ENCODE data around the gene MYO19.

MYO19 gene

GRCh38 chr17:36506249-36506826 is 28.3 kb downstream of the MYO19 start:
- no peak for TF ChIP-seq SIN3A (IDR thresholded peaks at IDR 0.05; ENCODE audit: borderline replicate concordance, insufficient read depth, low read length)
- no peak for TF ChIP-seq REST (IDR thresholded peaks at IDR 0.05; ENCODE audit: insufficient read depth in 1 of 2, low read depth in 2 of 2, low read length in 2 of 2)
- no peak for TF ChIP-seq TAF1 (IDR thresholded peaks at IDR 0.05; ENCODE audit: borderline replicate concordance, insufficient read depth, low read length)

GRCh38 chr17:36505171-36505570 is 29.5 kb downstream of the MYO19 start:
- TF ChIP-seq POLR2AphosphoS5 (IDR thresholded peaks at IDR 0.05; ENCODE audit: low read depth, low read length) (no peak), REST (IDR thresholded peaks at IDR 0.05; ENCODE audit: insufficient read depth in 1 of 2, low read depth in 2 of 2, low read length in 2 of 2) (no peak), FOXP2 (optimal IDR thresholded peaks at IDR 0.05; ENCODE audit: borderline replicate concordance, extremely low read depth, extremely low read length, insufficient read depth) (no peak), TAF1 (IDR thresholded peaks at IDR 0.05; ENCODE audit: borderline replicate concordance, insufficient read depth, low read length) (no peak), SIN3A (IDR thresholded peaks at IDR 0.05; ENCODE audit: borderline replicate concordance, insufficient read depth, low read length) (no peak)

GRCh38 chr17:36504156-36504545 is 30.5 kb downstream of the MYO19 start:
- TF ChIP-seq FOXP2 (optimal IDR thresholded peaks at IDR 0.05; ENCODE audit: borderline replicate concordance, extremely low read depth, extremely low read length, insufficient read depth) = no peak
- TF ChIP-seq SIN3A (IDR thresholded peaks at IDR 0.05; ENCODE audit: borderline replicate concordance, insufficient read depth, low read length) = no peak
- TF ChIP-seq REST (IDR thresholded peaks at IDR 0.05; ENCODE audit: insufficient read depth in 1 of 2, low read depth in 2 of 2, low read length in 2 of 2) = no peak
- TF ChIP-seq POLR2AphosphoS5 (IDR thresholded peaks at IDR 0.05; ENCODE audit: low read depth, low read length) = no peak
- TF ChIP-seq TAF1 (IDR thresholded peaks at IDR 0.05; ENCODE audit: borderline replicate concordance, insufficient read depth, low read length) = no peak

- TF ChIP-seq POLR2AphosphoS5 (IDR thresholded peaks at IDR 0.05; ENCODE audit: low read depth, low read length) (no peak), FOXP2 (optimal IDR thresholded peaks at IDR 0.05; ENCODE audit: borderline replicate concordance, extremely low read depth, extremely low read length, insufficient read depth) (no peak), REST (IDR thresholded peaks at IDR 0.05; ENCODE audit: insufficient read depth in 1 of 2, low read depth in 2 of 2, low read length in 2 of 2) (no peak), SIN3A (IDR thresholded peaks at IDR 0.05; ENCODE audit: borderline replicate concordance, insufficient read depth, low read length) (no peak), TAF1 (IDR thresholded peaks at IDR 0.05; ENCODE audit: borderline replicate concordance, insufficient read depth, low read length) (no peak)
Observed at GRCh38 chr17:36503456-36504155, 31.1 kb downstream of the MYO19 start.

All from PFSK-1 (cell line).